GM06990 (cell line): ENCODE data around the gene RBM20.

Experiments
- DNase-seq: peaks from one replicate; pipeline ENCODE4 v3.0.0-alpha.2; 2011; ENCODE audit not compliant: insufficient read length; ENCODE audit errors: extremely low read depth
- H3K27me3 ChIP-seq: replicated peaks from 2 replicates; pipeline ENCODE4 v1.6.0; 2011; ENCODE audit warnings: low read length; ENCODE audit not compliant: control insufficient read depth, insufficient read depth
- H3K36me3 ChIP-seq: 2 replicates; pipeline ENCODE4 v1.5.1; 2011; ENCODE audit warnings: low read length; ENCODE audit not compliant: control insufficient read depth, insufficient read depth
- H3K4me3 ChIP-seq: replicated peaks from 2 replicates; pipeline ENCODE4 v1.5.1; 2011; ENCODE audit warnings: low read depth, mild to moderate bottlenecking, control low read depth, low read length
- TF ChIP-seq, protein P1 (sequence below): IDR thresholded peaks from 2 replicates; pipeline ENCODE4 v1.5.1; 2011; ENCODE audit warnings: low read length, control low read depth, mild to moderate bottlenecking, inconsistent platforms; ENCODE audit not compliant: insufficient read depth, poor library complexity, severe bottlenecking

The RBM20 gene

DNA sequence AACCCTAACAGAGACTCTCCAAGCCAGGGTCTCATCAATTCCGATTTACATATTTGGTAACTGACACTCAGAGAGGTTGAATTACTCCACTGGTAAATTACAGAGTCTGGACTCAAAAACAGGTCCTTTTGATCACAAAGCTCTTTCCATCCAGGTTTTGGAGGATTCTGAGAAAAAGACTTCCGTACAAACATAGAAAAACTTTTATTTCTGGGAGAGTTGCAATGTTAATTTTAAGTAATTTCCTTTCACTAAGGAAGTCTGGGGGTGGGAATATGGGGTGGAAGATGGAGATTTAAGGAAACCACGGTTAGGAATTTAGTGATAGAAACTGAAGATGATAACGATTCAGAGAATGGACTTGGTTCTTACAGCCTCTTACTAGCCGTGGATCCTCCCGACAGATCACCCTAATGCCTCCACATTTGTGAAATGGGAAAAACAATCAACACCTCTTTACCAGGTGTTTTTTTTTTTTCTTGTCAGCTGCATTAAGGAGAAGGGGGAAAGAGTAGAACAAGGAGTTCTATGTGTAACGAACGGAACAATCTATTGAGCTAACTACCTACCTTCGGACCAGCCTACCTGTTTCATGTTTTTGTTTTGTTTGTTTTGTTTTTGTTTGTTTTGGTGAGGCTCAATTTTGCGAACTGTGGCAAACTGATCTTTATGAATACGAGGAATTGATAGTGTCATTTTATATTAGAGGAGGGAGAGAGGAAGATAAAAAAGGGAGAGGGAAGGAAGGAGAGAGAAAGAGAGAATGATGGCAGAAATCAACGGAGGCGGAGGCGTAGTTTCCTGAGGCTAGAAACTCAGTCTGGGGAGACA is 1.7 kb upstream of the RBM20 start:
- no peaks in the 10 kb centered on the region; the same call in none of the 2 replicates for H3K27me3 ChIP-seq
- no peaks in the 10 kb centered on the region for H3K36me3 ChIP-seq
- no peak overlapping the region for H3K4me3 ChIP-seq
- no peak for DNase-seq
- TF ChIP-seq, protein P1, sequence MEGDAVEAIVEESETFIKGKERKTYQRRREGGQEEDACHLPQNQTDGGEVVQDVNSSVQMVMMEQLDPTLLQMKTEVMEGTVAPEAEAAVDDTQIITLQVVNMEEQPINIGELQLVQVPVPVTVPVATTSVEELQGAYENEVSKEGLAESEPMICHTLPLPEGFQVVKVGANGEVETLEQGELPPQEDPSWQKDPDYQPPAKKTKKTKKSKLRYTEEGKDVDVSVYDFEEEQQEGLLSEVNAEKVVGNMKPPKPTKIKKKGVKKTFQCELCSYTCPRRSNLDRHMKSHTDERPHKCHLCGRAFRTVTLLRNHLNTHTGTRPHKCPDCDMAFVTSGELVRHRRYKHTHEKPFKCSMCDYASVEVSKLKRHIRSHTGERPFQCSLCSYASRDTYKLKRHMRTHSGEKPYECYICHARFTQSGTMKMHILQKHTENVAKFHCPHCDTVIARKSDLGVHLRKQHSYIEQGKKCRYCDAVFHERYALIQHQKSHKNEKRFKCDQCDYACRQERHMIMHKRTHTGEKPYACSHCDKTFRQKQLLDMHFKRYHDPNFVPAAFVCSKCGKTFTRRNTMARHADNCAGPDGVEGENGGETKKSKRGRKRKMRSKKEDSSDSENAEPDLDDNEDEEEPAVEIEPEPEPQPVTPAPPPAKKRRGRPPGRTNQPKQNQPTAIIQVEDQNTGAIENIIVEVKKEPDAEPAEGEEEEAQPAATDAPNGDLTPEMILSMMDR = no peak

DNA sequence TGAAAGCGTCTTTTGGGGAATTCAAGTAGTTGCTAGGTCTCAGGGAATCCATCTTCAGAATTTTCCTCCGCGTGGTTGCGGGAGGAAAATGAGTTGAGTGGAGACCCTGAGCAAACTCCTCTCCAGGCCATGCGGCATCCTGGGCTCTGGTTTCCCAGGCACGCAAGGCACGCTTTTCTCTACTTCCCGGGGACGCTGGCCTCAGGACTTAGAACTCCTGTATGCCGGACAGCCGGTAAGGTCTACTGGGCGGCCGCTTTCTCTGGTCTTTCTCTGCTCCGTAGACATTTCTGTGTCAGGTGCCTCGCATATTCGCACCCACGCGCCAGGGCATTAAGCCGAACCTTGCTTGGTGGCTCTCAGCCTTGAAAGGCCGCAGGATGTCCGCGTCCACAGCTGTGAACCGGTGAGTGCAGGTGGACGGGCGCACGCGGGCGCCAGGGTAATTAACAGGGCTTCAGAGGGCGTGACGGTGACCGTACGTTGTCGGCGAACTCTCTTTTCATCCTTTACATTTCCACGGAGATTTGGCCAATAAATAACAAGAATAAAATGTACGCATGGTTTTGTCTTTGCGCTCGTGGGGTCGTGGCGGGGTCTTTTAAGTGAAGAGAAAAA is 992 bp upstream of the RBM20 start:
- no peak for DNase-seq
- TF ChIP-seq, protein P1 = no peak
- H3K4me3 ChIP-seq = peak overlapping the region; percentile 62
- no peaks in the 10 kb centered on the region for H3K36me3 ChIP-seq
- H3K27me3 ChIP-seq = no peaks in the 10 kb centered on the region; the same call in none of the 2 replicates

DNA sequence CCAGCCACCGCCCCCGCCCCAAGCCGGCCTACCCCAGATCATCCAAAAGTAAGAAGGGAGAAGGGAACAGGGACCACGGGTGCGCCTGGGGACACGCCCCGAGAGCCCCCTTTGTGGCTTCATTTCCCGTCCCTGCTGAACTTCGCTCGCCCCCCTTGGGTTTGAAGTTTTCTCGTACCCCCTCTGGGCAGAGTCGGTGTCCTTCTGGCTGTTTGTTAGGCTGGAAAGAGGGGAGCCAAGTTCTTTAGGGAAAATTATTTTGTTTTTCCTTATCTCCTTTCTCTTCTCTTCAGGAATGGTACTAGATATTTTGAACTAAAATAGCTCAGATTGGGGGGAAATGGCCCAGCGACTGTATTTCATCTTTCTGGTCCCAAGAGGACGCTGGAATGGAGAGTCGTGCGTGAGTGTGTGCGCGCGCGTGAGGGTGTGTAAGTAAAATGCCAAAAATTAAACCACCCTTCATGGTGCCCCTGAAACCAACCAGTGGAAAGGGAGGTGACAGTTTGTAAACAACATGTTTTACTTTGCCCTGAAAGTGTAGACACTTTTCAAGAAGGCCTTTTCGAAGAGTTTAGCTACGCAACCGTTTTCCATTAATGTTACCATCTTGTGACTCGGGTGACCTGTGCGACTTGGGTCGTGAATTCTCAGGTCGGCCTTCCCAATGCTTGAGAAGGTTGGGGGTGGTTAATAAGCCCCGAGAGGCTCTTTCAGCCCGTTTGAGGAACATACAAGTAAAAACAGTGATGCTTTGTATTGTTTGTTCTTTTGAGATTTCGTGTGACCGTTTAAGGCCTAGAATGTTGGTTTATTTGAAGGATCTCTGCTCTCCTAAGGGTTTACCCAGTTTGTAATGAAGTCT is 694 bp downstream of the RBM20 start:
- TF ChIP-seq, protein P1 = no peak
- Histone ChIP-seq H3K4me3 (no peak overlapping the region), H3K36me3 (no peaks in the 10 kb centered on the region), H3K27me3 (no peaks in the 10 kb centered on the region; the same call in none of the 2 replicates)
- DNase-seq = no peak

DNA sequence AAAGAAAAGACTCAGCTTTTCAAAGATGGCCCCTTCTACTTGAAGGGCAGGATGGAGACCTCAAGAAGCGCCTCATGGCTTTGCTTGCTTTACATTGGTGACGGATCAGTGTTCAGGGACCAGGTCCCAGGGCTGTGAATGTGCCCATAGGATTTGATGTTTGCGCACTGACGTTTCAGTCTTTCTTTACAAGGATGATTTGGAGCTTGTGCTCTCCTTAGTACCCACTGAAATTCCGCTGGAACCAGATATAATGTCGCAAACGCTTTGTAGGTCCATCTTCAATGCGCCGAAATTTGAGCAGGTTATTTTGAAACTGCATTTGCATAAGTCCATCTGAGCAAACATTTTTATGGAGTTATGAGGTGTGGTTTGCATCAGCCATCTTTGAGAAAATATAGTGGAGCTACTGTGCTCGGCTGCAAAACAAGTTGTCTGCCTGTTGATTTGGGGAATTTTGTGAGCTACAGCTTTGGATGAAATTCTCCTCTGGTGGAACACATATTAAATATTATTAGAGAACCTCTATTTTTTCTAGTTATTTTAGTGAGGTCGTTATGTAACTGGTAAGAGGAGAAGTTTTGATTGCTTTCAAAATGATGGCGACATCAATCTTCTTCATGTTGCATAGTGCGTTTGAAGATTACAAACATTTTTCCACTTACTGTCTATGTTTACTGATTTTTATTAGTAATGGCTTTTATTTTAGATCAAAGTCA is 2.4 kb downstream of the RBM20 start:
- TF ChIP-seq, protein P1 = no peak
- Histone ChIP-seq H3K27me3 (no peaks in the 10 kb centered on the region; the same call in 1 of the 2 replicates), H3K36me3 (no peaks in the 10 kb centered on the region), H3K4me3 (no peak overlapping the region)
- DNase-seq = no peak

DNA sequence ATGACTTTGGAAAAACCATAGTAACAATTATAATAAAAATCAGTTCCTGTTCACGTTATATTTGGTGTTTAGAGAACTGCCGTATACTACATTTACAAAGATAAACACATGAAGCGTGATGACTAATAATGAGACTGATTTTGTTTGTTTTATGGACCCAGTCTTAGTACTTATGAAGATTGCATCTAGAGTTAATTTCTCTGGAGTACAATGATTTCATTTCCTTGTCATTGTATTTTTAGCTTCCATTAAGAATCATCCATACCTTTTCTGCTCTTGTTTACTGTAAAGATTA is 2.9 kb downstream of the RBM20 start:
- Histone ChIP-seq H3K36me3 (no peaks in the 10 kb centered on the region), H3K27me3 (no peaks in the 10 kb centered on the region; the same call in 1 of the 2 replicates), H3K4me3 (no peak overlapping the region)
- TF ChIP-seq, protein P1 = no peak
- no peak for DNase-seq
